Measurements from ENCODE around the gene ANXA11.

- TF ChIP-seq, protein P1, sequence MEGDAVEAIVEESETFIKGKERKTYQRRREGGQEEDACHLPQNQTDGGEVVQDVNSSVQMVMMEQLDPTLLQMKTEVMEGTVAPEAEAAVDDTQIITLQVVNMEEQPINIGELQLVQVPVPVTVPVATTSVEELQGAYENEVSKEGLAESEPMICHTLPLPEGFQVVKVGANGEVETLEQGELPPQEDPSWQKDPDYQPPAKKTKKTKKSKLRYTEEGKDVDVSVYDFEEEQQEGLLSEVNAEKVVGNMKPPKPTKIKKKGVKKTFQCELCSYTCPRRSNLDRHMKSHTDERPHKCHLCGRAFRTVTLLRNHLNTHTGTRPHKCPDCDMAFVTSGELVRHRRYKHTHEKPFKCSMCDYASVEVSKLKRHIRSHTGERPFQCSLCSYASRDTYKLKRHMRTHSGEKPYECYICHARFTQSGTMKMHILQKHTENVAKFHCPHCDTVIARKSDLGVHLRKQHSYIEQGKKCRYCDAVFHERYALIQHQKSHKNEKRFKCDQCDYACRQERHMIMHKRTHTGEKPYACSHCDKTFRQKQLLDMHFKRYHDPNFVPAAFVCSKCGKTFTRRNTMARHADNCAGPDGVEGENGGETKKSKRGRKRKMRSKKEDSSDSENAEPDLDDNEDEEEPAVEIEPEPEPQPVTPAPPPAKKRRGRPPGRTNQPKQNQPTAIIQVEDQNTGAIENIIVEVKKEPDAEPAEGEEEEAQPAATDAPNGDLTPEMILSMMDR (IDR thresholded peaks at IDR 0.05), result no peak
- no peak for TF ChIP-seq EZH2 (IDR thresholded peaks at IDR 0.05; ENCODE audit: borderline replicate concordance, insufficient read depth, low read depth, low read length, poor library complexity, severe bottlenecking)
Measured at GRCh38 chr10:80197972-80198916, 7.1 kb downstream of the ANXA11 start.

All from B cell (primary cell).